ENCODE results near the gene JHY.
A peak's percentile ranks its signal among the peaks of the same experiment; 100 is the strongest.

JHY gene

DNA sequence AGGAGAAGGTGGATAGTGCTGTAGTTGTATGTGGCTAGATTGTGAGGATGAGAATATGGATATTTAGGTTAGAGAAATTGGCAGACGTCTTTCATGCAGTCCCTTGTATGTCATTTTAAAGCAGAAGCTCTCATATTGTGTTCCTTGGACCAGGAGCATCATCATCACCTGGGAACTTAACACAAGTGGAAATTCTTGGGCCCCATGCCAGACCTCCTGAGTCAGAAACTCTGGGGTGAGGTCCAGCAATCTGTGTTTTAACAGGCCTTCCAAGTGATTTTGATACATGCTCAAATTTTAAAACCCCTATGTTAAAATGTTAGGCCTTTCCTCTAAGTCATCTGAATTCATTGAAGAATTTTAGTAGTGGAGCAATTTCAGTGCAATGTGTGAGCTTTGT is 34.8 kb downstream of the JHY start:
- no peak overlapping the region for H3K4me3 Mint-ChIP-seq
- TF ChIP-seq, protein P1, sequence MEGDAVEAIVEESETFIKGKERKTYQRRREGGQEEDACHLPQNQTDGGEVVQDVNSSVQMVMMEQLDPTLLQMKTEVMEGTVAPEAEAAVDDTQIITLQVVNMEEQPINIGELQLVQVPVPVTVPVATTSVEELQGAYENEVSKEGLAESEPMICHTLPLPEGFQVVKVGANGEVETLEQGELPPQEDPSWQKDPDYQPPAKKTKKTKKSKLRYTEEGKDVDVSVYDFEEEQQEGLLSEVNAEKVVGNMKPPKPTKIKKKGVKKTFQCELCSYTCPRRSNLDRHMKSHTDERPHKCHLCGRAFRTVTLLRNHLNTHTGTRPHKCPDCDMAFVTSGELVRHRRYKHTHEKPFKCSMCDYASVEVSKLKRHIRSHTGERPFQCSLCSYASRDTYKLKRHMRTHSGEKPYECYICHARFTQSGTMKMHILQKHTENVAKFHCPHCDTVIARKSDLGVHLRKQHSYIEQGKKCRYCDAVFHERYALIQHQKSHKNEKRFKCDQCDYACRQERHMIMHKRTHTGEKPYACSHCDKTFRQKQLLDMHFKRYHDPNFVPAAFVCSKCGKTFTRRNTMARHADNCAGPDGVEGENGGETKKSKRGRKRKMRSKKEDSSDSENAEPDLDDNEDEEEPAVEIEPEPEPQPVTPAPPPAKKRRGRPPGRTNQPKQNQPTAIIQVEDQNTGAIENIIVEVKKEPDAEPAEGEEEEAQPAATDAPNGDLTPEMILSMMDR (IDR thresholded peaks at IDR 0.05; ENCODE audit: unreplicated experiment in 3 of 3): no peak
- no peak overlapping the region for H3K27ac Mint-ChIP-seq
- H3K4me1 Mint-ChIP-seq: peaks cover 5% of the 10 kb centered on the region
- H3K36me3 Mint-ChIP-seq (ENCODE audit: low read depth): no peaks in the 10 kb centered on the region
- peaks cover 10% of the 10 kb centered on the region for H3K27me3 Mint-ChIP-seq (ENCODE audit: low read depth)
- no peaks in the 10 kb centered on the region for H3K9me3 Mint-ChIP-seq

- Mint-ChIP-seq H3K27me3 (ENCODE audit: low read depth) (peaks cover 7% of the 10 kb centered on the region), H3K4me3 (no peak overlapping the region), H3K9me3 (no peaks in the 10 kb centered on the region), H3K27ac (no peak overlapping the region), H3K4me1 (peaks cover 6% of the 10 kb centered on the region), H3K36me3 (ENCODE audit: low read depth) (no peaks in the 10 kb centered on the region)
- TF ChIP-seq, protein P1 (IDR thresholded peaks at IDR 0.05; ENCODE audit: unreplicated experiment in 3 of 3): no peak
Observed at GRCh38 chr11:122918734-122919133, 36.2 kb downstream of the JHY start.

- Mint-ChIP-seq H3K9me3 (no peaks in the 10 kb centered on the region), H3K4me1 (peaks cover 6% of the 10 kb centered on the region), H3K27me3 (ENCODE audit: low read depth) (peaks cover 7% of the 10 kb centered on the region), H3K36me3 (ENCODE audit: low read depth) (no peaks in the 10 kb centered on the region), H3K27ac (no peak overlapping the region), H3K4me3 (no peak overlapping the region)
- TF ChIP-seq, protein P1 (IDR thresholded peaks at IDR 0.05; ENCODE audit: unreplicated experiment in 3 of 3): no peak
Observed at GRCh38 chr11:122920579-122920978, 38.0 kb downstream of the JHY start.

- peaks cover 6% of the 10 kb centered on the region for H3K4me1 Mint-ChIP-seq
- peaks cover 7% of the 10 kb centered on the region for H3K27me3 Mint-ChIP-seq (ENCODE audit: low read depth)
- no peaks in the 10 kb centered on the region for H3K36me3 Mint-ChIP-seq (ENCODE audit: low read depth)
- TF ChIP-seq, protein P1 (IDR thresholded peaks at IDR 0.05; ENCODE audit: unreplicated experiment in 3 of 3): no peak
- no peaks in the 10 kb centered on the region for H3K9me3 Mint-ChIP-seq
- H3K4me3 Mint-ChIP-seq: no peak overlapping the region
- H3K27ac Mint-ChIP-seq: peak overlapping the region; percentile 8 to 30 (median 18)
Observed at GRCh38 chr11:122922893-122923292, 40.3 kb downstream of the JHY start.

GRCh38 chr11:122923302-122923701 is 40.7 kb downstream of the JHY start:
- no peaks in the 10 kb centered on the region for H3K36me3 Mint-ChIP-seq (ENCODE audit: low read depth)
- peaks cover 6% of the 10 kb centered on the region for H3K4me1 Mint-ChIP-seq
- H3K9me3 Mint-ChIP-seq: no peaks in the 10 kb centered on the region
- H3K4me3 Mint-ChIP-seq: no peak overlapping the region
- peak overlapping the region; percentile 8 to 30 (median 18) for H3K27ac Mint-ChIP-seq
- TF ChIP-seq, protein P1 (IDR thresholded peaks at IDR 0.05; ENCODE audit: unreplicated experiment in 3 of 3): no peak
- peaks cover 7% of the 10 kb centered on the region for H3K27me3 Mint-ChIP-seq (ENCODE audit: low read depth)

DNA sequence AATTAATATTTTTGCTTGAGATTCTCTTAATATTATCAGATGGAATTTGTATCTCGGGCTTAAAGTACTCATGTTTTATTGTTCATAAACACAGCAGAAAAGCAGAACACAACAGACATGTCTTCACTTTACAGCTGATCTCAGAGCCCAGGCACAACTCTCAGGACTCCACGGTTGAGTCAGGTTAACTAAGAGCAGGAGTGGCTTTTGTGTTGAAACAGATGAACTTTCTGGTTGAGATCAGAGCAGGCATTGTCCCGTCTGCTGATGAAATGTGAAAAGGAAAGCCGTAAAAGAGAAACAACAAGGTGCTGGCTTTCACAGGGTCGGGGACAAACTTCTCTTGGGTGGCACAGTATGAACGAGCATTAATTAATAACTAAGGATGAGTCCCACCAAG is 49.0 kb downstream of the JHY start:
- peaks cover 5% of the 10 kb centered on the region for H3K36me3 Mint-ChIP-seq (ENCODE audit: low read depth)
- no peaks in the 10 kb centered on the region for H3K4me1 Mint-ChIP-seq
- no peaks in the 10 kb centered on the region for H3K9me3 Mint-ChIP-seq
- H3K27ac Mint-ChIP-seq: no peak overlapping the region
- TF ChIP-seq, protein P1 (IDR thresholded peaks at IDR 0.05; ENCODE audit: unreplicated experiment in 3 of 3): no peak
- peaks cover 4% of the 10 kb centered on the region for H3K27me3 Mint-ChIP-seq (ENCODE audit: low read depth)
- no peak overlapping the region for H3K4me3 Mint-ChIP-seq

All from nephron (organoid).